DMS114 treated with DMSO at 0.1 percent for 48 hours (cell line): Measurements from ENCODE around the gene ZNHIT2.

Experiments
- DNase-seq: peaks from one replicate; lab custom pipeline; 2025; ENCODE audit not compliant: unreplicated experiment; lab: John Stamatoyannopoulos, UW

Gene ZNHIT2

DNA sequence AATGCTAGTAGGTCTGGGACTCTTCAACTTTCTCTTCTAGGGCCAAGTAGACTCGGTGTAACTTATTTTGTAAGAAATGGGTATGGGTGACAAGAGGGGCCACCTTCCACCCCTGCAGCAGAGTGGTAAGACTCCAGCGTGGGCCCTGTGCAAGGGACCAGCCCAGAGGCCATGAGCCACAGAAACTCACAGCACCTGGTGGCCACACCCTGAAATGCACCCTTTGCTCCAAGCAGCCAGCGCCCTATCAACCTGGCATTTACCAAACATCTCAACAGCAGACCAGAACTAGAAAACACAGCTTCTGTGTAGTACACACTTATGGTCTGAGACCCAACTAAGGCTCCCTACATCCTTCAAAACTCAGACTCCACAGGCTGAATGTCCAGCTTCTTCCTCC is 39.4 kb downstream of the ZNHIT2 start:
- peak; percentile 28 for DNase-seq

DNA sequence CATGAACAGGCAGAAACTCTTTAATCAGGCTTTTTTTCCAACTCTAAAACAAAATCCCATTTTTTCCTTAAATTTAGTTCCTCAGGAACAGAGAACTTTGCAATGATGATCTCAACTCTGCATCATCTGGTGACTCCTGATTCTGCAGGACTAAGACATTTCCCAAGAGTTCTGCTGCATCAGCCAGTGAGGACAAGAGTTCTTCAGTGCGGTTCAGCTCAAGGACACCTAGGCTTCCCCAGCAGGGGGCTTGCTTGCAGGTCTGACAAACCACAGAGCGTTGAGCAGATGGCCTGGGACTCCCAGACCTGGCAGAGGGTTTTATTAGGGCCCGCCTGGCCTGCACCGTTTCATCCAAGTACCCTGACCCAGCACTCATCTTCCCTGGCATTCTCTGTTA is 40.0 kb downstream of the ZNHIT2 start:
- DNase-seq: peak; percentile 17

DNA sequence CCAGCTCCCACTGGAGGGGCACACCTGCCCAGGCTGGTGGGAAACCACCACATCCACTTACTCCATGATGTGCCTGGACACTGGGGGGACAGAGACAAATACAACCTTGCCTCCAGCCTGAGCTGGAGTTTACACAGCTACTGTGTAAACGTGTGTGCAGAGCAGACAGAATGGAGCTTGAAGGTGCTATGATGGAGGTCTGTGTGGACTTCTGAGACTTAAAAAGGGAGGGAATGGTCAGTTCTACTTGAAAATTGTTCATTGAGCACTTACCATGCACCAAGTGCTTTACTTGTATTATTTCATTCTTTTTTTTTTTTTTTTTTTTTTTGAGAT is 44.9 kb downstream of the ZNHIT2 start:
- DNase-seq: no peak

DNA sequence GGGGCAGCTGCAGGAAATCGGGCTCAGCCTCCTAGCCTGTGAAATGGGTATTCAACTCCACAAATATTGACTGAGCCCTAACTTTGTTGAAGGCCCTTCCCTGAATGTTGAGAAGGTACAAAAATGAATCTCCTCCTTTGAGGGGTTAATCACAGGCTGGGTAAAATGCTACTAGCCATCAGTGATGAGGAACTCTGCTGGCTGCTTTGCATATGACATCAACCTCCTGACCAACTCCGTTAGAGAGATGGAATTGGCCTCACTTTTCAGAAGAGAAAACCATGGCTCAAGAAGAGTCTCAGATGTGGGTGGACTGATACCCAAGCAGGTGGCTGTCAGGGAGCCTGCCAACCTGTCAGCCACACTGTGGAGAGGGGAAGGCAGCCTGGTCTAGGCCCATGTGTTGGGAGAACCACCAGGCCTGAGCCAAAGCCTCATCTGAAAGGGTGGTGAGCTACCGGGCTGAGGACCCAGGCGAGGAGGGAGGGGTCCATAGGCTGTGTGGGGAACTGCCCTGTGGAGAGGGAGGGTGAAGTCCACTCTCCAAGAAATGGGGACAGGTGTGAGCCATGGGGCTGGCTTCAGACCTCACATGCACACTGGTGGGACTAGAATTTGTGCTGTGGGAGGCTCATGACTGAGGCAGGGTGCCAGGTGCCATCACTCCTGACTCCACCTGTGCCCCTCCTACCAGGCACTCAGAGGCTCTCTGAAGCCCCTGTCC is 45.4 kb downstream of the ZNHIT2 start:
- DNase-seq: no peak

DNA sequence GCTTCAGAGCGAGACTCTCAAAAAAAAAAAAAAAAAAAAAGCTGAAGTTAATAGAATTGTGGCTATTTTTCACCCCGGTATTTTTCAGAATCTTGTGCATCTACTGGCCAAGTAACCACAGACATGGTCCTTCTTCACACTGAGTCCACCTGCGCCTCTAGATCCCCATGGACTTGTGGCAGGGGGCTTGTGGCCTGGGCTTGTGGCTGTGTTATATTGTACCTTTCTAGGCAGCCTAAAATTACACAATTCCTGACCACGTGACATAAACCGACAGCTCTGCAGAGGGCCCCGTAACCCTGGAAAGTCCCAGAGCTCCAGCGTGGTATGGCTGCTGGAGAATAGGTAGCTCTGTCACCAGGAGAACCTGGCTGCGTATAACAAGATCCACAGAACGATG is 48.3 kb downstream of the ZNHIT2 start:
- no peak for DNase-seq

DNA sequence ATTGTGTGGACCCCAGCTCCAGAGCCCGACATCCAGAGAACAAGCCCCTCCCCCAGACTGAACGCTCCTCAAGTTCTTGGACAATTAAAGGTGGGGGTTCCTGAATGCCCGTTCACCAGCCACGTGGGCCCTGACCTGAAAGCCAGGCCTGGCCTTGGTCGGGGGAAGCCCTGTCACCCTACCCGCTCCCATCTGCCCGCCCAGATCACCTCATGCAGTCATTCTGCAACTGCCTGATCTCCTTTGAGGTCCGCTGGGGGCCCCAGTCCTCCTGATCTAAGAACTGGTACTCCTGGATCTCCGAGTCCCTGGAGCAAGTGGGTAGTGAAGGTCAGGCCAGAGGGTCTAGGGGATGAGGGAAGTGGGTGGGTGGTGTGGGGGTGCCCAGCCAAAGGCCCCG is 50.1 kb downstream of the ZNHIT2 start:
- no peak for DNase-seq

DNA sequence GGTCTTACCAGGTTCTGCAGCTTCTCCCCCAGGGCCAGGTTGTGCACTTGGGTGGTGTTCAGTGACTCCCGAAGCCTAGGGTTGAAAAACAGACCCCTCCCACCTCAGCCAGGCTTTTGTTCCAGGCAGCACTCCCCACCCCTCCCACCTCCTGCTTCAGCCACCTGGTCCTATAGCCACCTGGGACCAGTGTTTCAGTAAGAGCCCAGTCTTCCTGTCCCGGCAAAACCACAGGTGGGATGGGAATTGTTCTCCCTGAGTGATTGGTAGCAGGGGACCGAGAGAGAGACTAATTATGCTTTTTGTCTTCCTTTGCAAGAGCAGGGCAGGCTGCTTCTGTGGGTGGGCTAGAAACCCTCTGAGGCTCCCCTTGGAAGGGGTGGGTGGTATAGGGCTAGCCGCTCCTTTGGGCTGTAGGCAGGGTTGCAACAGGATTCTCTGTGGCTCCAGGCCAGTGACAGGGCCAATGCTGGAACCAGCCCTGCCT is 50.7 kb downstream of the ZNHIT2 start:
- DNase-seq: no peak
